Measurements from ENCODE around the gene VENTX. TPM values are rescaled to one million over a fixed set of nuclear protein-coding genes. Genes with fewer than 3 reads are reported as not detected.
A peak's percentile ranks its signal among the peaks of the same experiment; 100 is the strongest.

The VENTX gene
- total RNA-seq, 1 experiment from 2014 or later: not detected

DNA sequence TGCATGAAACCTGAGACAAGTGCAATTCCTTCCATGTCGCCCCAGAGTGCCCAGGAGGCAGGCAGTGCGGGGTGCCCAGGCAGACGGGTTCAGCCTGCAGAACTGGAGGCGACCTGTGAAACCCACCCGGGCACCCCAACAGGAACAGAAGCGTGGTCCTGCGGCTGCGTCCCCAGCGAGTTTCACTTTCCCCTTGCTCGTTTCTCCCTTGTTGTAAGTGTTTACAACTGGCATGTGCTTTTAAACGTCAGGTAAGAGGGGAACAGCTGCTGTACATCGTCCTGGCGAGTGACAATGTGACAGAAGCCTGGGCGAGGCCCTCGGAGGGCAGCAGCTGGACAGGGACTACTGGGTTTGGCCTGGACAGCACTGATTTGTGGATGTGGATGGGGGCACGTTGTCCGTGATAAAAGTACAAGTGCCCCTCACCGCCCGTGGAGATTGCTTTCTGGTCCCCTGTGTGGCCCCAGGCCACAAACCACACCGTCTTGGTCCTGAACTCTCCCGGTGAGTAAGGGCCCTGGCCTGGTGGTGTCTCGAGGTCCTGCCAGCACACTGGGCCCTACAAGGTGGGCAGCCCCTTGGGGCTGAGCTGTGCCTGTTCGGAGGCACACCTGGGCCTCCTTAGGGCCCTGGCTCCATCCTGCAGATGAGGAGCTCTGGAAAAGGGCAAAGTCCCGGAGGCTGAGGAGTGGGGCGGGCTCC lies 4.0 kb downstream of the VENTX start:
- ChIA-PET CTCF (no interaction called here), POLR2A (ENCODE audit: unreplicated experiment) (no interaction called here)
- peak overlapping the region; percentile 45; the same call in 1 of the 2 replicates for H2AFZ ChIP-seq (ENCODE audit: low read length)
- H3K4me1 ChIP-seq (ENCODE audit: insufficient read depth, low read length): no peaks in the 10 kb centered on the region
- H4K20me1 ChIP-seq (ENCODE audit: low read length): no peaks in the 10 kb centered on the region
- H3K4me3 ChIP-seq (ENCODE audit: low read length): peak overlapping the region; percentile 56
- intact Hi-C loops (cut with micrococcal nuclease): no loop called here
- no peaks in the 10 kb centered on the region for H3F3A ChIP-seq (ENCODE audit: low read length, unreplicated experiment)
- no peaks in the 10 kb centered on the region for H3K9me2 ChIP-seq (replicated peaks; ENCODE audit: low read length)
- H3K4me2 ChIP-seq (ENCODE audit: low read length): peak overlapping the region; percentile 71
- peaks cover 22% of the 10 kb centered on the region for H3K27me3 ChIP-seq (ENCODE audit: low read length)
- H3K27ac ChIP-seq (ENCODE audit: low read length): no peak overlapping the region
- no peaks in the 10 kb centered on the region for H3K79me2 ChIP-seq (ENCODE audit: low read length)
- no TSS peak for BruUV-seq (replicated peaks)
- no peaks in the 10 kb centered on the region for H3K36me3 ChIP-seq (ENCODE audit: low read depth, low read length)
- H3K9ac ChIP-seq (ENCODE audit: low read length): no peak overlapping the region
- no peak for ATAC-seq
- TF ChIP-seq, protein P1, sequence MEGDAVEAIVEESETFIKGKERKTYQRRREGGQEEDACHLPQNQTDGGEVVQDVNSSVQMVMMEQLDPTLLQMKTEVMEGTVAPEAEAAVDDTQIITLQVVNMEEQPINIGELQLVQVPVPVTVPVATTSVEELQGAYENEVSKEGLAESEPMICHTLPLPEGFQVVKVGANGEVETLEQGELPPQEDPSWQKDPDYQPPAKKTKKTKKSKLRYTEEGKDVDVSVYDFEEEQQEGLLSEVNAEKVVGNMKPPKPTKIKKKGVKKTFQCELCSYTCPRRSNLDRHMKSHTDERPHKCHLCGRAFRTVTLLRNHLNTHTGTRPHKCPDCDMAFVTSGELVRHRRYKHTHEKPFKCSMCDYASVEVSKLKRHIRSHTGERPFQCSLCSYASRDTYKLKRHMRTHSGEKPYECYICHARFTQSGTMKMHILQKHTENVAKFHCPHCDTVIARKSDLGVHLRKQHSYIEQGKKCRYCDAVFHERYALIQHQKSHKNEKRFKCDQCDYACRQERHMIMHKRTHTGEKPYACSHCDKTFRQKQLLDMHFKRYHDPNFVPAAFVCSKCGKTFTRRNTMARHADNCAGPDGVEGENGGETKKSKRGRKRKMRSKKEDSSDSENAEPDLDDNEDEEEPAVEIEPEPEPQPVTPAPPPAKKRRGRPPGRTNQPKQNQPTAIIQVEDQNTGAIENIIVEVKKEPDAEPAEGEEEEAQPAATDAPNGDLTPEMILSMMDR (conservative IDR thresholded peaks at IDR 0.05; ENCODE audit: low read depth, low read length): no peak
- TF ChIP-seq EZH2phosphoT487 (IDR thresholded peaks at IDR 0.05; ENCODE audit: borderline replicate concordance, low read length) (no peak), EZH2 (IDR thresholded peaks at IDR 0.05; ENCODE audit: low read length, unreplicated experiment) (no peak)
- H3K9me3 ChIP-seq (ENCODE audit: low read length): no peaks in the 10 kb centered on the region
- no peak for DNase-seq

DNA sequence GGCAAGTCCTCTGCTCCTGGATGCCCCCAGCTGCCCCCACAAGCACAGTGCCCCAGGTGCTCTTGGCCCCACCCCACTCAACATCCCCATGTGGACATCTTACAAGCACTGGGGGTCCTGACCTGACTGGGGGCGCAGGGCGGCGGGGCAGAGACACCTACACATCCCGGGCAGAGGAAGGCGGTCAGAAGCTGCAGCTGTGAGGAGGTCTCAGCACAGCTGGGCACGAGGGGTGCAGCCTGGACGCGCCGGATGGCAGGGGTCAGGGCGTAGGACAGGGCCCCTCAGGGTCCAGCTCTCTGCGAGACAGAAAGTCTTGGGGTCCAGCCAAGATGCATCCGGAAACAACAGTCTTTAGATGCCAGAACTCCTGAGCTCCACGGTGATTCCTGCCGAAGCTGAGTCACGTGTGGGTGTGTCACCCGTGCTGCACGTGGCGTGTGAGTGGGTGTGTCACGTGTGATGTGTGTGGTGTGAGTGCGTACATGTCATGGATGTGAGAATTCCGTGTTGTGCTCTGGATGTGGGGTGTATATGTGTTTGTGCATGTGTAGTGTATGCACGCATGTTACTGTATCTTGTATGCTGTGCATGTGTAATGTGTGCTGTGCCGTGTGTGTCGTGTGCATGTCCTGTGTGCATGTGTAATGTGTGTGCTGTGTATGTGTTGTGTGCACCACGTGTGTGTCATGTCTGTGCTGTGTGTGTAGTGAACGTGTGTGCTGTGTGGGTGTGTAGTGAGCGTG lies 5.1 kb downstream of the VENTX start:
- H3K27me3 ChIP-seq (ENCODE audit: low read length): peaks cover 11% of the 10 kb centered on the region
- POLR2A ChIA-PET (ENCODE audit: unreplicated experiment): no interaction called here
- intact Hi-C loops (cut with micrococcal nuclease): no loop called here

More for the DNA sequence above, 5.1 kb downstream of the VENTX start:
- Histone ChIP-seq H3K4me1 (ENCODE audit: insufficient read depth, low read length) (no peaks in the 10 kb centered on the region), H3F3A (ENCODE audit: low read length, unreplicated experiment) (no peaks in the 10 kb centered on the region), H3K27ac (ENCODE audit: low read length) (no peak overlapping the region), H3K4me2 (ENCODE audit: low read length) (no peak overlapping the region), H2AFZ (ENCODE audit: low read length) (no peak overlapping the region), H3K9me3 (ENCODE audit: low read length) (no peaks in the 10 kb centered on the region), H3K9me2 (replicated peaks; ENCODE audit: low read length) (no peaks in the 10 kb centered on the region), H3K79me2 (ENCODE audit: low read length) (no peaks in the 10 kb centered on the region), H4K20me1 (ENCODE audit: low read length) (no peaks in the 10 kb centered on the region), H3K9ac (ENCODE audit: low read length) (no peak overlapping the region), H3K4me3 (ENCODE audit: low read length) (no peak overlapping the region), H3K36me3 (ENCODE audit: low read depth, low read length) (no peaks in the 10 kb centered on the region)
- CTCF ChIA-PET: no interaction called here
- ATAC-seq: no peak
- TF ChIP-seq EZH2 (IDR thresholded peaks at IDR 0.05; ENCODE audit: low read length, unreplicated experiment): no peak
- TF ChIP-seq, protein P1 (conservative IDR thresholded peaks at IDR 0.05; ENCODE audit: low read depth, low read length): no peak
- no peak for TF ChIP-seq EZH2phosphoT487 (IDR thresholded peaks at IDR 0.05; ENCODE audit: borderline replicate concordance, low read length)
- BruUV-seq (replicated peaks): no TSS peak
- DNase-seq: no peak

Data from PC-3 (cell line).